Sigmoid colon (tissue), 4 donors: ENCODE measurements around the gene TNIP3.
A peak's percentile ranks its signal among the peaks of the same experiment; 100 is the strongest.

Experiments
- CTCF ChIP-seq, 4 experiments: fragments of 450-650 bp in 3 of 4; fragments of 200-600 bp in 1 of 4; IDR thresholded peaks; one replicate each; pipeline ENCODE4 v1.5.1; 2016 to 2019; ENCODE audit warnings: antibody characterized with exemption in 4 of 4, mild to moderate bottlenecking in 3 of 4, moderate library complexity in 2 of 4
- POLR2AphosphoS5 ChIP-seq, 4 donors: sonication (generic); formaldehyde crosslinking; IDR thresholded peaks; one replicate each; pipeline ENCODE4 v1.6.1; 2017; ENCODE audit warnings: antibody characterized with exemption in 4 of 4

- TF ChIP-seq POLR2AphosphoS5 (IDR thresholded peaks at IDR 0.05) (no peak), CTCF (IDR thresholded peaks at IDR 0.05) (peak in 3 of 4 experiments; percentile 16 to 62 (median 30))
Measured at GRCh38 chr4:121096629-121097028, 67.5 kb downstream of the TNIP3 start.
